T-cell (primary cell): Measurements from ENCODE around the gene CASQ1. TPM values are rescaled to one million over a fixed set of nuclear protein-coding genes. Genes with fewer than 3 reads are reported as not detected.

Experiments used
- ATAC-seq, 4 experiments: fragments of 200-7000 bp in 3 of 4; fragments of 150-1000 bp in 1 of 4; cut with Tn5 transposase; replicated peaks in 1 of 4; 1 replicate in 3 of 4; 2 replicates in 1 of 4; pipeline ENCODE4 v1.10.0; 2021; ENCODE audit warnings: moderate library complexity in 3 of 4, mild to moderate bottlenecking in 2 of 4, moderate number of reproducible peaks in 1 of 4
- CTCF ChIA-PET, 2 donors: fragments of 300-600 bp; sonication (Branson Sonifier 250); formaldehyde crosslinking; loops; one replicate each; lab custom pipeline; 2022; ENCODE audit warnings: antibody characterized with exemption in 2 of 2; lab: Charles Lee
- POLR2A ChIA-PET, 2 donors: fragments of 300-600 bp; sonication (Branson Sonifier 250); formaldehyde crosslinking; loops; one replicate each; lab custom pipeline; 2022; ENCODE audit warnings: antibody characterized with exemption in 2 of 2; lab: Charles Lee
- DNase-seq, 35 experiments: peaks; one replicate each; pipeline versions ENCODE4 v3.0.0 to v3.0.0-alpha.2; 2013 to 2023
- H3K27ac ChIP-seq: one replicate; pipeline ENCODE4 v1.5.1; 2013; ENCODE audit warnings: low read length
- H3K27me3 ChIP-seq, 2 experiments: replicated peaks in 1 of 2; 1 replicate in 1 of 2; 2 replicates in 1 of 2; pipeline versions ENCODE4 v1.6.1 to v1.7.0; 2013; ENCODE audit warnings: low read length in 1 of 2, mixed read lengths in 1 of 2; ENCODE audit not compliant: control insufficient read depth in 2 of 2, insufficient read depth in 2 of 2; ENCODE audit errors: extremely low read depth in 1 of 2
- H3K36me3 ChIP-seq, 2 donors: 1 replicate in 1 of 2; 2 replicates in 1 of 2; pipeline versions ENCODE4 v1.6.1 to v1.7.0; 2013; ENCODE audit warnings: low read length in 1 of 2; ENCODE audit not compliant: control insufficient read depth in 2 of 2, insufficient read depth in 1 of 2; ENCODE audit errors: extremely low read depth in 1 of 2
- H3K4me1 ChIP-seq, 2 experiments: 1 replicate in 1 of 2; 2 replicates in 1 of 2; pipeline versions ENCODE4 v1.6.1 to v1.7.0; 2013; ENCODE audit warnings: low read length in 2 of 2, mixed read lengths in 1 of 2; ENCODE audit not compliant: insufficient read depth in 2 of 2, control insufficient read depth in 1 of 2; ENCODE audit errors: extremely low read depth in 1 of 2
- H3K4me3 ChIP-seq, 2 donors: 1 replicate in 1 of 2; 2 replicates in 1 of 2; pipeline versions ENCODE4 v1.5.1 to v1.7.0; 2013; ENCODE audit warnings: mild to moderate bottlenecking in 2 of 2, low read length in 1 of 2, moderate library complexity in 1 of 2; ENCODE audit not compliant: control insufficient read depth in 1 of 2; ENCODE audit errors: extremely low read depth in 1 of 2
- H3K9me3 ChIP-seq: 2 replicates; pipeline ENCODE4 v1.7.0; 2013
- H3K27ac Mint-ChIP-seq, 2 donors: one replicate each; pipeline ENCODE4 v1.8.0; 2020 to 2021; ENCODE audit warnings: mild to moderate bottlenecking in 2 of 2, mixed read lengths in 2 of 2
- H3K27me3 Mint-ChIP-seq, 2 donors: one replicate each; pipeline ENCODE4 v1.8.0; 2021 to 2022; ENCODE audit warnings: mixed read lengths in 2 of 2
- H3K36me3 Mint-ChIP-seq: one replicate; pipeline ENCODE4 v1.8.0; 2021; ENCODE audit warnings: mixed read lengths
- H3K4me1 Mint-ChIP-seq, 3 donors: one replicate each; pipeline ENCODE4 v1.8.0; 2020 to 2022; ENCODE audit warnings: mixed read lengths in 3 of 3, mild to moderate bottlenecking in 1 of 3
- H3K4me3 Mint-ChIP-seq, 3 donors: one replicate each; pipeline ENCODE4 v1.8.0; 2020 to 2022; ENCODE audit warnings: mild to moderate bottlenecking in 3 of 3, mixed read lengths in 3 of 3, moderate library complexity in 3 of 3
- H3K9me3 Mint-ChIP-seq, 3 donors: one replicate each; pipeline ENCODE4 v1.8.0; 2020 to 2022; ENCODE audit warnings: mixed read lengths in 3 of 3
- WGBS: methylation state at CpG from one replicate; pipeline ENCODE4 v1.1.5; 2013; ENCODE audit warnings: missing lambda C conversion rate; ENCODE audit not compliant: insufficient coverage; 5-methylcytosine and 5-hydroxymethylcytosine counted together
- total RNA-seq, 35 experiments: library from RNA in 6 of 35; stranded (reverse) in 6 of 35; fragments of 120-200 nt in 1 of 35; gene quantifications; one replicate each; pipeline versions ENCODE4 v1.2.1 to v1.2.4 and lab custom pipeline; 2013 to 2026

The CASQ1 gene
- total RNA-seq, 5 donors from 2014 or later (not counting 1 experiment from before 2014, with no cell fraction given): not detected

- peaks cover 0 to 16% of the 10 kb centered on the region in 2 experiments for H3K27me3 ChIP-seq
- H3K4me1 Mint-ChIP-seq: no peaks in the 10 kb centered on the region
- H3K27me3 Mint-ChIP-seq: no peaks in the 10 kb centered on the region
- ChIA-PET POLR2A (no interaction called here), CTCF (interaction anchor here (0.5 to 4.4 kb wide), 17 partner anchors 9 to 182 kb away, joined by 3 to 36 read pairs (median 3); no protein-coding TSS in a partner anchor)
- no peaks in the 10 kb centered on the region for H3K9me3 Mint-ChIP-seq
- no peaks in the 10 kb centered on the region for H3K36me3 ChIP-seq
- H3K27ac ChIP-seq: no peak overlapping the region
- H3K27ac Mint-ChIP-seq: no peak overlapping the region
- DNase-seq (no peak), ATAC-seq (no peak)
- WGBS: 85% methylated on average over 9 of the region's 9 CpGs
- H3K4me3 Mint-ChIP-seq: no peak overlapping the region
- H3K4me1 ChIP-seq: peaks cover 0 to 8% of the 10 kb centered on the region in 2 experiments
- H3K36me3 Mint-ChIP-seq: no peaks in the 10 kb centered on the region
- H3K9me3 ChIP-seq: no peaks in the 10 kb centered on the region
- H3K4me3 ChIP-seq: no peak overlapping the region
These were observed 3.7 kb downstream of the CASQ1 start for GRCh38 chr1:160193832-160194736.

DNA sequence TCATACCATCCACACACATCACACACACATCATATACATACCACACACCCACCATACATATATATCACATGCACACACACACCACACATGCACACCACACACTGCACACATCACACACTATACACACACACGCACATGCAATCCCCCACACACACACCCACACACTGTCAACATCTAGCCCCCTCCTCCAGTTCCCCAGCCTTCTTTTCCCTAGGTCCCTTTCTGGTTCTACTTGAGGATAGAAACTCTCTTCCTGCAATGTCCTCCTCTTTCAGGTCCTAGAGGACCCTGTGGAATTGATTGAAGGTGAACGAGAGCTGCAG is 4.3 kb downstream of the CASQ1 start:
- Mint-ChIP-seq H3K36me3 (no peaks in the 10 kb centered on the region), H3K9me3 (no peaks in the 10 kb centered on the region), H3K27ac (no peak overlapping the region), H3K27me3 (no peaks in the 10 kb centered on the region), H3K4me1 (no peaks in the 10 kb centered on the region), H3K4me3 (no peak overlapping the region)
- no peaks in the 10 kb centered on the region for H3K9me3 ChIP-seq
- WGBS: 57% methylated on average over 1 of the region's 2 CpGs
- ChIA-PET CTCF (interaction anchor here in 1 of 2 donors (0.7 kb wide), 1 partner anchor 108 kb away, joined by 3 read pairs; no protein-coding TSS in a partner anchor), POLR2A (no interaction called here)
- peaks cover 0 to 8% of the 10 kb centered on the region in 2 experiments for H3K4me1 ChIP-seq
- ATAC-seq (no peak), DNase-seq (no peak)
- H3K4me3 ChIP-seq: no peak overlapping the region
- no peaks in the 10 kb centered on the region for H3K36me3 ChIP-seq
- H3K27me3 ChIP-seq: peaks cover 0 to 16% of the 10 kb centered on the region in 2 experiments
- no peak overlapping the region for H3K27ac ChIP-seq

DNA sequence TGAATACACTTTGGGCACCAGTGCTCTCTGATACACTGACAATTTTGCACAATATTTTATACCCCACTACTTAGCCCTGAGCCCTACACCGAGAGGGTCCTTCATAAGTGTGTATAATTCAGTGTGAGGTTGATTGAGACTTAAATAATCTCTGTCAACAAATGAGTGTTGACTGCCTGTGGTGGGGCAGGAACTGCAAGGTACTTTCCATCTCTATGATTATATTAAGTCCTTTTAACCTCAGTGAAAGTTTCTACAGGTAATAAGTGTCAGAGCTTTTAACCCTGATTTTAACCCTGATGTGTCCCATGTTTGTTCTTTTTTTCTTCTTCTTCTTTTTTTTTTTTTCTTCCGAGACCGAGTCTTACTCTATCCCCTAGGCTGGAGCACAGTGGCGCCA is 5.8 kb downstream of the CASQ1 start:
- Histone ChIP-seq H3K9me3 (no peaks in the 10 kb centered on the region), H3K4me1 (peaks cover 0 to 8% of the 10 kb centered on the region in 2 experiments), H3K27me3 (peaks cover 0 to 10% of the 10 kb centered on the region in 2 experiments), H3K4me3 (no peak overlapping the region), H3K27ac (no peak overlapping the region), H3K36me3 (no peaks in the 10 kb centered on the region)
- no peak overlapping the region for H3K27ac Mint-ChIP-seq
- H3K9me3 Mint-ChIP-seq: no peaks in the 10 kb centered on the region
- WGBS: no CpG with 5 or more reads among the region's 4 CpGs
- CTCF ChIA-PET: interaction anchor here (0.7 to 1.1 kb wide), 2 partner anchors 56 to 855 kb away, joined by 4 to 5 read pairs; no protein-coding TSS in a partner anchor
- DNase-seq: no peak
- no peaks in the 10 kb centered on the region for H3K36me3 Mint-ChIP-seq
- no peaks in the 10 kb centered on the region for H3K4me1 Mint-ChIP-seq
- POLR2A ChIA-PET: interaction anchor here (0.6 kb wide), 2 partner anchors 27 to 85 kb away, joined by 4 to 5 read pairs; no protein-coding TSS in a partner anchor
- no peak overlapping the region for H3K4me3 Mint-ChIP-seq
- ATAC-seq: no peak
- no peaks in the 10 kb centered on the region for H3K27me3 Mint-ChIP-seq

DNA sequence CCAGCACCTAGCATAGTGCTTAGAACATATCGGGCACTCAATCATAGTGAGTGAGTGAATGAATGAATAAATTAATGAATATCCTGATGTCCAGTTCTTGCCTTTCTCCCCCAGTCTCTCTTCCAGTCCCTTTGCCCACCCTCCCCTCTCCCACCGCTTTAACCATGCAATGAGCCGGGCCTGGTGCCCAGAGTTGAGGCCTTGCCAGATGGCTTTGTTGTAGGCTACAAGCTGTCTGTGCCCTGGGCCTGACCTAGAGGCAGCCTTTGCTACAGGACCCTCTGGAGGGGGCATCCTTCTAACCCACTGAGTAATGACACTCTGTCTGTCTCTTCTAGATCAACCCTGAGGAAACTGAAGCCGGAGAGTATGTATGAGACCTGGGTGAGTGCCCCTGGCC is 6.9 kb downstream of the CASQ1 start:
- Histone ChIP-seq H3K9me3 (no peaks in the 10 kb centered on the region), H3K27ac (no peak overlapping the region), H3K36me3 (no peaks in the 10 kb centered on the region), H3K27me3 (peaks cover 0 to 10% of the 10 kb centered on the region in 2 experiments), H3K4me1 (peaks cover 0 to 8% of the 10 kb centered on the region in 2 experiments), H3K4me3 (no peak overlapping the region)
- Mint-ChIP-seq H3K4me1 (no peaks in the 10 kb centered on the region), H3K9me3 (no peaks in the 10 kb centered on the region), H3K36me3 (no peaks in the 10 kb centered on the region), H3K27me3 (no peaks in the 10 kb centered on the region), H3K27ac (no peak overlapping the region), H3K4me3 (no peak overlapping the region)
- DNase-seq: no peak
- CTCF ChIA-PET: interaction anchor here in 1 of 2 donors (0.5 kb wide), 1 partner anchor 794 kb away, joined by 10 read pairs; no protein-coding TSS in a partner anchor
- ATAC-seq: no peak
- POLR2A ChIA-PET: no interaction called here
- WGBS: 90% methylated on average over 2 of the region's 4 CpGs

DNA sequence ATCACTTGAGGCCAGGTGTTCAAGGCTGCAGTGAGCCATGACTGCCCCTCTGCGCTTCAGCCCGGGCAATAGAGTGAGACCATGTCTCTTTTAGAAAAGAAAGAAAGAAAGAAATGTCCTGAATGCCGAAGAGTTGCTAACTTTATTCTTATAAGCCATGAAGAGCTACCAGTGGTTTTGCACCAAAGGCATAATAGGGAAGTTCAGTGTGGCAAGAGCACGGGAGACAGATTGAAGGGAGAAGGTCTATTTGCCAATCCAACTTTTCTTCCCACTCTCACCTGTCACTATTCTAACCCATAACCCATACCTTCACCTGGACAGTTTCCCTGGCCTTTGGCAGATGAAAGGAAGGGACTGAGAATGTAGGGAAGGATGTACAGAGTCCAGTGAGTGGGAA is 10.4 kb downstream of the CASQ1 start:
- Mint-ChIP-seq H3K9me3 (no peaks in the 10 kb centered on the region), H3K4me1 (peaks cover 10 to 12% (median 10%) of the 10 kb centered on the region in 3 donors), H3K27me3 (no peaks in the 10 kb centered on the region), H3K27ac (no peak overlapping the region), H3K36me3 (no peaks in the 10 kb centered on the region), H3K4me3 (no peak overlapping the region)
- CTCF ChIA-PET: interaction anchor here in 1 of 2 donors (0.6 kb wide), 1 partner anchor 87 kb away, joined by 3 read pairs; no protein-coding TSS in a partner anchor
- H3K27ac ChIP-seq: no peak overlapping the region
- ATAC-seq (no peak), DNase-seq (no peak)
- peaks cover 0 to 13% of the 10 kb centered on the region in 2 experiments for H3K4me1 ChIP-seq
- H3K27me3 ChIP-seq: no peaks in the 10 kb centered on the region
- no peak overlapping the region for H3K4me3 ChIP-seq
- H3K9me3 ChIP-seq: no peaks in the 10 kb centered on the region
- 81% methylated on average over 2 of the region's 4 CpGs for WGBS
- no peaks in the 10 kb centered on the region for H3K36me3 ChIP-seq
- POLR2A ChIA-PET: no interaction called here

DNA sequence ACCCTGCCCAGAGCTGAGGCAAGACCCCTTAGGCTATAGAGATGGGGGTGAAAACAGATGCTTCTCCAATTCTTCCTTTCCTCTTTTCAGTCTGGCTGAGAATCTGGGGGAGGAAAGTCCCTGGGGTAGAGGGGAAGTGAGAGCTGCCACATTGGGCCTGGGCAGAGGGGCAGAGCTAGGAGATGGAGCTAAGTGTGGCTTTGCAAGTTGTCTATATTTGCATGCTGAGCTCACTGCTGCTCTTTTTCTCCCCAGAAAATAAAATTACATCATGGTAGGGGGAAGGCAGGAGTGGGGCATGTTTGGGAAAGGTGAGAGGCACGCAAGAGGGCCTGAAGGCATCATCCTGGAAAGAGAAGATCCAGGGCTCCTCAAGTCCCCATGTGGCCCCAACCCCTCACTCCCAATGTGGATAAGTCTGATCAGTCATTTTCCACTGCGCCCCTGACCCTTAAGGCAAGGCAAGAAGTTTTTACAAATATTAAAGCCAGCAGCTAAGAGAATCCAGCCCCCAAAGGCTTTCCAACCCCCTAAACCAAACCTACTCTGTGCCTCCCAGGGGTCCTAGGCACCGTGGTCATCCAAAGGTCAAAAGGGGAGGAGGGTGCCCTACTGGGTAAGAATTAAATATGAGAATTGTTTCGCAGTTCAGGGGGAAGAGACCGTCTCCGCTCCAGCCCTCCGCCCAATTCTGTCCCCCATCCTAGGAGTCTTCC is 14.3 kb downstream of the CASQ1 start:
- ChIA-PET POLR2A (interaction anchor here in 1 of 2 donors (0.5 to 1.1 kb wide), 3 partner anchors 24 to 1048 kb away, joined by 3 read pairs; partner anchors contain the start of gene DCAF8), CTCF (interaction anchor here in 1 of 2 donors (1.8 kb wide), 1 partner anchor 87 kb away, joined by 7 read pairs; no protein-coding TSS in a partner anchor)
- no peaks in the 10 kb centered on the region for H3K36me3 Mint-ChIP-seq
- H3K9me3 Mint-ChIP-seq: no peaks in the 10 kb centered on the region
- H3K36me3 ChIP-seq: peaks cover 0 to 2% of the 10 kb centered on the region in 2 donors
- peak overlapping the region; percentile 25 to 81 for H3K27ac Mint-ChIP-seq
- H3K9me3 ChIP-seq: no peaks in the 10 kb centered on the region
- peak overlapping the region; percentile 82 to 86 (median 85) for H3K4me3 Mint-ChIP-seq
- H3K4me1 Mint-ChIP-seq: peaks cover 35 to 41% (median 36%) of the 10 kb centered on the region in 3 donors
- WGBS: no CpG with 5 or more reads among the region's 7 CpGs
- ATAC-seq: peak in 2 of 4 experiments; percentile 2 to 23
- H3K4me3 ChIP-seq: peak overlapping the region; percentile 38 to 47
- peak in 3 of 35 experiments; percentile 9 to 45 (median 43) for DNase-seq
- no peaks in the 10 kb centered on the region for H3K27me3 Mint-ChIP-seq
- no peaks in the 10 kb centered on the region for H3K27me3 ChIP-seq
- peak overlapping the region; percentile 60 for H3K27ac ChIP-seq
- H3K4me1 ChIP-seq: peaks cover 2 to 21% of the 10 kb centered on the region in 2 experiments
